Measurements from ENCODE around the gene TAPBP.
"Not testable (repeated sequence)": the region's sequence is repeated elsewhere in the genome, so short reads cannot be mapped to it uniquely, and the experiment has no call there.

Gene TAPBP

GRCh38 chr6:33313709-33314514, at the start of gene TAPBP:
Gene TAPBP, minus strand, starts transcription at chr6:33314078. Its CDS starts 37 bp downstream, at chr6:33314041.
- DNase-seq, result peak in 40 of 42 donors; percentile 25 to 80 (median 56)
- intact Hi-C loops (cut with DNase I), result no loop called here

GRCh38 chr6:33363486-33363885, 49.6 kb upstream of the TAPBP start:
- DNase-seq; intact Hi-C loops (cut with DNase I): not testable (repeated sequence)

DNA sequence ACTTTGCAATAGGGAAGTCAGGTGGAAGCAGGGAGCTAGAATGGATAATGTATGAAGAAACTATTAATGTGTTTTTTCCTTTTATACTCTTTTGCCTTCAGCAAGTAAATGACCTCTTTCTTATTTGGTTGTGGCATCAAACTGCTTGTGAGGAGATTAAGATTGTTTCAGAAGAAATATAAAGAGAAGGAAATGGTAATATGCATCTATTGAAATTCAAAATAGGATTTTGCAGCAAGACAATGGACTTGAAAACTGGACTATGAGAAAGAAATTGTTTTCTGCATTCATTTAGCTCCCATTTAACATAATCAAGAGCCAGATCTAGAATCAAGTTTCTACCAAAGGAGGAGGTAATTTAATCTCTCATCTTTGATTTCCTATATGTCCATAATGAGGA, 45.5 kb upstream of the TAPBP start:
- intact Hi-C loops (cut with DNase I), result no loop called here
- DNase-seq, result no peak

- DNase-seq; intact Hi-C loops (cut with DNase I): not testable (repeated sequence)
Observed at GRCh38 chr6:33357160-33357871, 43.4 kb upstream of the TAPBP start.

DNA sequence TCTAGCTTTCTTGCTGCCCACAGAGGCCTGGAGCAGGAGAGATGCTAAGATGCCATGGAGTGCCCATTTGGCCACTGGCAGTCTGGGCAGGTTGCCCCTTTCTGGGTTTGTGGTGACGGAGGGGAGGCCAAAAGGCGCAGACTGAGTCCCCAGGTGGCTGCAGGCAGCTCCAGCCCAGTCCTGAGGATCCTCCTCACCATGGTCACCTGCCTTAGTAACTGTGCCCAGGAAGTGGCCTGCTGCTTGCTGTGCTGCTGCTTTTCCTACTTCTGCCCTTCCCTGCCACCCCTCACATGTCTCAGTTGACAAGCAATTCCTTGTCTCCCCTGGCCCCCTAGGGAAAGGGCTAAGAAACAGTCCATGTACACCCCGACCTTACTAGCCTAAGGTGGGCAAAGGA, 42.4 kb upstream of the TAPBP start:
- intact Hi-C loops (cut with DNase I), result no loop called here
- DNase-seq, result no peak

DNA sequence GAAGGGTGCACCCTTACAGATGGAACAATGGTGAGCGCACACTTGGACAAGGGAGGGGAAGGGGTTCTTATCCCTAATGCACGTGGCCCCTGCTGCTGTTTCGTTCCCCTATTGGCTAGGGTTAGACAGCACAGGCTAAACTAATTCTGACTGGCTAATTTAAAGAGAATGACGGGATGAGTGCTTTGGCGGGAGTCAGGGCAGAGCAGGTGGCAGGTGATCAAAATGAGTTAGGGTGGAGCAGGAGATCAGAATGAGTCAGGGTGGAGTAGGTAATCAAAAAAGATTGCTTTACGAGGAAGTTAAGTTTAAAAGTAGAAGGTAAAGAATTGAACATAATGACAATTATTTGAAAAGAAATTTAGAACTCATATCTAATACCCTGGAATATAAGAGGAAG, 42.0 kb upstream of the TAPBP start:
- DNase-seq; intact Hi-C loops (cut with DNase I): not testable (repeated sequence)

DNA sequence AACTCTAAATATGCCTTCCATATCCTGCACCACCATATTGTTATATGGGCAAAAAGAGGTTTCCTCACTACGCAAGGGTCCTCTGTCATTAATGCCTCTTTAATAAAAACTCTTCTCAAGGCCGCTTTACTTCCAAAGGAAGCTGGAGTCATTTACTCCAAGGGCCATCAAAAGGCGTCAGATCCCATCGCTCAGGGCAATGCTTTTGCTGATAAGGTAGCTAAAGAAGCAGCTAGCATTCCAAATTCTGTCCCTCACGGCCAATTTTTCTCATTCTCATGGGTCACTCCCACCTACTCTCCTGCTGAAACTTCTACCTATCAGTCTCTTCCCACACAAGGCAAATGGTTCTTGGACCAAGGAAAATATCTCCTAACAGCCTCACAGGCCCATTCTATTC, 33.9 kb upstream of the TAPBP start:
- no peak for DNase-seq
- intact Hi-C loops (cut with DNase I), result no loop called here

DNA sequence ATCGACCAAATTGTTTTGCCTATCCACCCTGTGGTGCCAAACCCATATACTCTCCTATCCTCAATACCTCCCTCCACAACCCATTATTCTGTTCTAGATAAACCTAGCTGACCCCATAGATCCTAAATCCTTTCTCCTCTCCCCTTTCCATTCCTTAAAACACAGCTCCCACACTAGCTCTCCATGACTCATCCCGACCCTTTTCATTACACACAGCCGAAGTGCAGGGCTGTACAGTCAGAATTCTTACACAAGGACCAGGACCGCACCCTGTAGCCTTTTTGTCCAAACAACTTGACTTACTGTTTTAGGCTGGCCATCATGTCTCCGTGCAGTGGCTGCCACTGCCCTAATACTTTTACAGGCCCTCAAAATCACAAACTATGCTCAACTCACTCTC, 33.1 kb upstream of the TAPBP start:
- intact Hi-C loops (cut with DNase I); DNase-seq: not testable (repeated sequence)

- peak in 38 of 42 donors; percentile 6 to 72 (median 36) for DNase-seq
Observed at GRCh38 chr6:33344701-33345697, 31.1 kb upstream of the TAPBP start.

GRCh38 chr6:33343953-33344611, 30.2 kb upstream of the TAPBP start:
- intact Hi-C loops (cut with DNase I), result no loop called here
- DNase-seq, result no peak

More at GRCh38 chr6:33344701-33345697, 31.1 kb upstream of the TAPBP start:
- intact Hi-C loops (cut with DNase I), result no loop called here

DNA sequence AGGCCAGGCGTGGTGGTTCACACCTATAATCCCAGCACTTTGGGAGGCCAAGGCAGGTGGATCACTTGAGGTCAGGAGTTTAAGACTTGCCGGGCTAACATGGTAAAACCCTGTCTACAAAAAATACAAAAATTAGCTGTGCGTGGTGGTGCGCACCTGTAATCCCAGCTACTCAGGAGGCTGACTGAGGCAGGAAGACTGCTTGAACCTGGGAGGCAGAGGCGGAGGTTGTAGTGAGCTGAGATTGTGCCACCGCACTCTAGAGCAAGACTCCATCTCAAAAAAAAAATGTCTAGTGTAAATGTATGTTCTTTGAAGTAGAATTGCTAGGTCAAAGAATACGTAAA, 29.7 kb upstream of the TAPBP start:
- DNase-seq; intact Hi-C loops (cut with DNase I): not testable (repeated sequence)

DNA sequence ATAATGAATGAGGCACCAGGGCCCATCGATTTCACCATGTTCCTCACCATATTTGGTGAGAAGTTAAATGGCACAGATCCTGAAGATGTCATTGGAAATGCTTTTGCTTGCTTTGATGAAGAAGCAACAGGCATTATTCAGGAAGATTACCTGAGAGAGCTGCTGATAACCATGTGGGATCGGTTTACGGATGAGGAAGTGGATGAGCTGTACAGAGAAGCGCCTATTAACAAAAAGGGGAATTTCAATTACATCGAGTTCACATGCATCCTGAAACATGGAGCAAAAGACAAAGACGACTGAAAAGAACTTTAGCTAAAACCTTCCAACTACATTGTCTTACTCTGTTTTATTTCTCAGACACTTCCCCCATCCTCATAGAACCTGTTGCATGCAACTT, 25.3 kb upstream of the TAPBP start:
- DNase-seq, result no peak
- intact Hi-C loops (cut with DNase I), result no loop called here

GRCh38 chr6:33336495-33336894, 22.6 kb upstream of the TAPBP start:
- DNase-seq, result no peak
- intact Hi-C loops (cut with DNase I), result no loop called here

DNA sequence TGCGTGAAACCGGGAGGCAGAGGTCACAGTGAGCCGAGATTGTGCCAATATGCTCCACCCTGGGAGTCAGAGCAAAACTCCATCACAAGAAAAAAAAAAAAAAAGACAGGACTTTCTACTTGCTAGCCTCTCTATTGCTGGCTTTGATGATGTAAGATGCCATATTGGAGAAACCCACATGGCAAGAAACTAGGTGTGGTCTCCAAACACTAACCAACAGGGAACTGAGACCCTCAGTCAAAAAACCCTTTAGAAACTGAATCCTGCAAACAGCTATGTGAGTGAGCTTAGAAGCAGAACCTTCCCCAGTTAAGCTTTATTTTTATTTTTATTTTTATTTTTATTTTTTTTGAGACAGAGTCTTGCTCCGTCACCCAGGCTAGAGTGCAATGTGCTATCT, 22.0 kb upstream of the TAPBP start:
- intact Hi-C loops (cut with DNase I), result no loop called here
- no peak for DNase-seq

DNA sequence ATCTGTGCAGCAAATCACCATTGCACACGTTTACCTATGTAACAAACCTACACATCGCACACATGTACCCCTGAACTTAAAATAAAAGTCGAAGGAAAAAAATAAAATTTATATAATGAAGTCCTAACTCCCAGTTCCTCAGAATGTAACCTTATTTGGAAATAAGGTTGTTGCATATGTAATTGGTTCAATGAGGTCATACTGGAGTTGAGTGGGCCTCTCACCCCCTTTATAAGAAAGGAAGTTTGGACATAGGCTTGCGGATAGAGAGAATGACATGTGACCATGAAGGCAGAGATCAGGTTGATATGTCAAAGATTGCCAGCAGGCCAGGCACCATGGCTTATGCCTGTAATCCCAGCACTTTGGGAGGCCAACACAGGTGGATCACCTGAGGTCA, 19.8 kb upstream of the TAPBP start:
- no peak for DNase-seq
- intact Hi-C loops (cut with DNase I), result no loop called here

DNA sequence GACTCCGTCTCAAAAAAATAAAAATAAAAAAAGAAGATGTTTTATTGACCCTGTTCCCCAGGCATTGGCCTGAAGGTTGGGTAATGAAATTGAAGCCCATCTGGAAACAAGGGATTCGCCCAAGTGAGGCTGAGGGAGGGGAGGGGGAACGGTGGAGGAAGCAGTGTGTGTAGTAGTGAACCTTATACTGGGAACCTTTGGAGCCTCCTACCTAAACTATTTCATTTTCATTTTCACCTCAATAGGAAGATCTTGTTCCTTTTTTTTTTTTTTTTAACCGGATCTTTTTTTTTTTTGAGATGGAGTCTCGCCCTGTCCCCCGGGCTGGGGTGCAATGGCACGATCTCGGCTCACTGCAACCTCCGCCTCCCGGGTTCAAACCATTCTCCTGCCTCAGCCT, 16.9 kb upstream of the TAPBP start:
- no peak for DNase-seq
- intact Hi-C loops (cut with DNase I), result no loop called here

DNA sequence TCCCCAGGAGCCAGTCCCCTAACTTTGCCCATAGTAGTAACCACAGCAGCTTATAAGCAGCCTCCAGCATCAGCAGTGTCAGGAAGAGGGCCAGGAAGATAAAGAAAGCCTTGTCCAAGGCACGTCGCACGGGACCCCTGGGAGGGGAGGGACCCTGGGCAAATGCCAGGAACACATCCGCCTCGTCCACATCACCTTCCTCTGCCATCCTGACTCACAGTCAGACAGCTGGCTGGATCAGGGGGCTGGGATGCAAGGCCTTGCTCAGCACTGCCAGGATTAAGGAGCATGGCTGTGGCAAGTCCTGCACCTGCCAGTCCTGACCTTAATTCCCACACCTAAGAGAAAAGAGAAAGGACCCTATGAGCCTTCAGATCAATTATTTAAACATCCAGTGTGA, 15.2 kb upstream of the TAPBP start:
- DNase-seq, result no peak
- intact Hi-C loops (cut with DNase I), result no loop called here

DNA sequence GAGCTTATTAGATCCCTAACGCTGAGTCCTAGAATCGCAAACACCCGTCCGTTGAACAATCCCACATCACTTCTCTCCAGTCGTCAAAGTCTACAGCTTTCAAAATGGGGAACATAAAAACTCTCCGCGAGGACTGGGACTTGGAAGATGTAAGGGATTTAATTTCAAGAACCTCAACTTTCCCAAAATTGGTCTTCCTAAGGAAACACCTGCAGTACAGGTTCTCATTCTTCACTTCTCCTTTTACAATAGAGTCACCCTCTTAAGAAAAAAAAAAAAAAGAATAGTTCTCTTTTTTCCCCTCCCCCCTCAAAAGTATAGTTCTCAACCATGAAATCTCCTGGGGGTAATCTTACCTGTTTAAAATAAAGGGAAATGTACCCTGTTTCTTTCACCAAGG, 10.2 kb upstream of the TAPBP start:
- intact Hi-C loops (cut with DNase I), result no loop called here
- no peak for DNase-seq

- peak in 6 of 42 donors; percentile 12 to 30 (median 18) for DNase-seq
- intact Hi-C loops (cut with DNase I), result no loop called here
Observed at GRCh38 chr6:33323623-33323948, 9.7 kb upstream of the TAPBP start.

Data from head of caudate nucleus (tissue), 42 donors.